Endothelial cell of umbilical vein (primary cell): ENCODE measurements around the gene AHCY. TPM values are rescaled to one million over a fixed set of nuclear protein-coding genes. Genes with fewer than 3 reads are reported as not detected.
A peak's percentile ranks its signal among the peaks of the same experiment; 100 is the strongest.

Experiments
- BruUV-seq: library from RNA; stranded (reverse); fragments of 400-500 nt; replicated peaks from 2 replicates; lab custom pipeline; 2021; lab: Mats Ljungman, UMichigan
- CTCF ChIA-PET: fragments of 300-600, 350-600 bp; sonication (Branson Sonifier 250); formaldehyde crosslinking; loops from one replicate; lab custom pipeline; 2021; ENCODE audit warnings: antibody characterized with exemption, inconsistent platforms; lab: Charles Lee
- POLR2A ChIA-PET: fragments of 300-600, 350-600 bp; sonication (Branson Sonifier 250); formaldehyde crosslinking; loops from one replicate; lab custom pipeline; 2021; ENCODE audit warnings: antibody characterized with exemption, inconsistent platforms; lab: Charles Lee
- DNase-seq: peaks from one replicate; pipeline ENCODE4 v3.0.0-alpha.2; 2011; ENCODE audit warnings: low read depth, low spot score
- FAIRE-seq: peaks from 2 replicates; lab custom pipeline; 2011; peaks lifted over from hg19 to GRCh38; lab: Jason Lieb, UNC
- H2AFZ ChIP-seq: 2 replicates; pipeline ENCODE4 v1.6.0; 2012; ENCODE audit warnings: low read depth, low read length, control low read depth, inconsistent platforms
- H3K27ac ChIP-seq: 2 replicates; pipeline ENCODE4 v1.5.1; 2011; ENCODE audit warnings: low read depth, mild to moderate bottlenecking, control low read depth, low read length, moderate library complexity; ENCODE audit not compliant: insufficient read depth
- H3K27me3 ChIP-seq, 2 experiments: 2 replicates each; pipeline versions ENCODE4 v1.6.0 to v1.6.1; 2011; ENCODE audit warnings: low read length in 2 of 2, mixed read lengths in 1 of 2; ENCODE audit not compliant: control insufficient read depth in 2 of 2, insufficient read depth in 2 of 2
- H3K36me3 ChIP-seq, 2 experiments: 2 replicates in 1 of 2; 3 replicates in 1 of 2; pipeline ENCODE4 v1.5.1; 2011; ENCODE audit warnings: low read length in 2 of 2, mild to moderate bottlenecking in 1 of 2, moderate library complexity in 1 of 2; ENCODE audit not compliant: control insufficient read depth in 2 of 2, insufficient read depth in 2 of 2; ENCODE audit errors: extremely low read depth in 1 of 2
- H3K4me1 ChIP-seq: 3 replicates; pipeline ENCODE4 v1.5.1; 2011; ENCODE audit warnings: mild to moderate bottlenecking, low read length; ENCODE audit not compliant: control insufficient read depth, insufficient read depth; ENCODE audit errors: extremely low read depth
- H3K4me2 ChIP-seq: 2 replicates; pipeline ENCODE4 v1.6.1; 2011; ENCODE audit warnings: low read length, control low read depth, mixed read lengths; ENCODE audit not compliant: insufficient read depth
- H3K4me3 ChIP-seq, 3 experiments: fragments of 200-600 bp in 1 of 3; sonication (generic), shearing (Covaris generic) in 1 of 3; replicated peaks in 1 of 3; 2 replicates each; pipeline ENCODE4 v1.5.1; 2011 to 2016; ENCODE audit warnings: control low read depth in 3 of 3, low read length in 3 of 3, mild to moderate bottlenecking in 2 of 3, inconsistent platforms in 1 of 3, low read depth in 1 of 3, moderate library complexity in 1 of 3; ENCODE audit not compliant: insufficient read depth in 1 of 3
- H3K79me2 ChIP-seq: 2 replicates; pipeline ENCODE4 v1.6.0; 2012; ENCODE audit warnings: low read length, inconsistent platforms; ENCODE audit not compliant: control insufficient read depth, insufficient read depth
- H3K9ac ChIP-seq: replicated peaks from 2 replicates; pipeline ENCODE3; 2011; ENCODE audit warnings: low read length, control low read depth; ENCODE audit not compliant: insufficient read depth; ENCODE audit errors: extremely low read depth
- H3K9me1 ChIP-seq: replicated peaks from 3 replicates; pipeline ENCODE4 v1.6.0; 2011; ENCODE audit warnings: mild to moderate bottlenecking, low read length; ENCODE audit not compliant: control insufficient read depth, insufficient read depth; ENCODE audit errors: extremely low read depth
- H3K9me3 ChIP-seq: replicated peaks from 2 replicates; pipeline ENCODE4 v1.5.1; 2012; ENCODE audit warnings: low read length, inconsistent platforms; ENCODE audit not compliant: control insufficient read depth, insufficient read depth
- H4K20me1 ChIP-seq: replicated peaks from 2 replicates; pipeline ENCODE3; 2011; ENCODE audit warnings: mild to moderate bottlenecking, low read length; ENCODE audit not compliant: control insufficient read depth, insufficient read depth; ENCODE audit errors: extremely low read depth
- GATA2 ChIP-seq: IDR thresholded peaks from 2 replicates; pipeline ENCODE4 v1.7.0; 2011; ENCODE audit warnings: low read depth, mild to moderate bottlenecking, moderate library complexity, mixed read lengths, low read length; ENCODE audit not compliant: insufficient read length, insufficient read depth
- JUN ChIP-seq: IDR thresholded peaks from 2 replicates; pipeline ENCODE4 v1.6.1; 2011; ENCODE audit warnings: borderline replicate concordance, low read depth; ENCODE audit not compliant: insufficient read length, insufficient read depth
- POLR2AphosphoS5 ChIP-seq: IDR thresholded peaks from 2 replicates; pipeline ENCODE4 v1.6.1; 2012; ENCODE audit warnings: low read depth, mild to moderate bottlenecking, control low read depth, low read length, moderate library complexity; ENCODE audit not compliant: insufficient read depth
- dilution Hi-C: fragments of 300-500 bp; cut with MboI; formaldehyde crosslinking; loops from one replicate; pipeline ENCODE4 v1.15.0; 2019; ENCODE audit warnings: low sequenced_read_pairs; ENCODE audit not compliant: extremely low pct_ligation_motif_present
- intact Hi-C: fragments of 100-400 bp; cut with micrococcal nuclease; formaldehyde crosslinking; loops from one replicate; pipeline ENCODE4 v1.10.0; 2022
- polyA plus RNA-seq, 4 experiments: library from polyadenylated mRNA; depleted of rRNA in 3 of 4; stranded (reverse) in 3 of 4; unstranded in 1 of 4; fragments of >200 nt; gene quantifications; 2 replicates each; pipeline versions ENCODE4 v1.2.1 to v1.2.3, GENCODE V29; 2011 to 2012; ENCODE audit warnings: missing spikeins in 1 of 4
- total RNA-seq: library from RNA; stranded (reverse); gene quantifications from 2 replicates; pipeline ENCODE4 v1.2.3, GENCODE V29; 2021
- TF ChIP-seq, protein P1 (sequence below), 2 donors: IDR thresholded peaks; 1 replicate in 1 of 2; 2 replicates in 1 of 2; pipeline ENCODE4 v1.5.1; 2011; ENCODE audit warnings: low read length in 2 of 2, mild to moderate bottlenecking in 2 of 2, moderate library complexity in 2 of 2, control low read depth in 1 of 2, inconsistent platforms in 1 of 2, low read depth in 1 of 2; ENCODE audit not compliant: insufficient read depth in 1 of 2; ENCODE audit errors: extremely low read depth in 1 of 2
- TF ChIP-seq, protein P2 (sequence below): IDR thresholded peaks from 2 replicates; pipeline ENCODE4 v1.6.1; 2011; ENCODE audit not compliant: insufficient read depth, insufficient read length

The AHCY gene
- total and polyA plus RNA-seq, 2 donors (not counting 3 experiments of a cell fraction or from before 2014, with no cell fraction given): 94.7 to 168 TPM

- Histone ChIP-seq H3K4me2 (no peak overlapping the region), H3K79me2 (no peaks in the 10 kb centered on the region), H3K36me3 (no peaks in the 10 kb centered on the region), H3K4me3 (no peak overlapping the region), H3K27me3 (peaks cover 0 to 4% of the 10 kb centered on the region in 2 experiments), H3K9me3 (no peaks in the 10 kb centered on the region), H3K27ac (no peak overlapping the region), H4K20me1 (no peaks in the 10 kb centered on the region), H3K9me1 (no peaks in the 10 kb centered on the region), H3K4me1 (no peaks in the 10 kb centered on the region), H2AFZ (no peak overlapping the region), H3K9ac (no peak overlapping the region)
- FAIRE-seq: no peak
- no TSS peak for BruUV-seq
- DNase-seq: no peak
- dilution Hi-C loops (no loop called here), intact Hi-C loops (no loop called here)
- CTCF ChIA-PET: interaction anchor here (0.7 to 1.5 kb wide), 2 partner anchors 10 to 59 kb away, joined by 3 to 4 read pairs; no protein-coding TSS in a partner anchor
- TF ChIP-seq JUN: no peak
- POLR2A ChIA-PET: no interaction called here
These were observed 53.9 kb downstream of the AHCY start for GRCh38 chr20:34249291-34249690.

GRCh38 chr20:34246126-34246626, 57.0 kb downstream of the AHCY start:
- POLR2A ChIA-PET: no interaction called here
- DNase-seq: no peak
- dilution Hi-C loops: no loop called here

More at GRCh38 chr20:34246126-34246626, 57.0 kb downstream of the AHCY start:
- Histone ChIP-seq H3K9ac (no peak overlapping the region), H3K9me3 (no peaks in the 10 kb centered on the region), H3K27me3 (peaks cover 12 to 13% of the 10 kb centered on the region in 2 experiments), H2AFZ (no peak overlapping the region), H4K20me1 (no peaks in the 10 kb centered on the region), H3K27ac (no peak overlapping the region), H3K4me3 (no peak overlapping the region), H3K36me3 (no peaks in the 10 kb centered on the region), H3K9me1 (no peaks in the 10 kb centered on the region), H3K4me1 (no peaks in the 10 kb centered on the region), H3K4me2 (no peak overlapping the region), H3K79me2 (no peaks in the 10 kb centered on the region)
- FAIRE-seq: peak; percentile 21
- no peak for TF ChIP-seq GATA2
- TF ChIP-seq, protein P1, sequence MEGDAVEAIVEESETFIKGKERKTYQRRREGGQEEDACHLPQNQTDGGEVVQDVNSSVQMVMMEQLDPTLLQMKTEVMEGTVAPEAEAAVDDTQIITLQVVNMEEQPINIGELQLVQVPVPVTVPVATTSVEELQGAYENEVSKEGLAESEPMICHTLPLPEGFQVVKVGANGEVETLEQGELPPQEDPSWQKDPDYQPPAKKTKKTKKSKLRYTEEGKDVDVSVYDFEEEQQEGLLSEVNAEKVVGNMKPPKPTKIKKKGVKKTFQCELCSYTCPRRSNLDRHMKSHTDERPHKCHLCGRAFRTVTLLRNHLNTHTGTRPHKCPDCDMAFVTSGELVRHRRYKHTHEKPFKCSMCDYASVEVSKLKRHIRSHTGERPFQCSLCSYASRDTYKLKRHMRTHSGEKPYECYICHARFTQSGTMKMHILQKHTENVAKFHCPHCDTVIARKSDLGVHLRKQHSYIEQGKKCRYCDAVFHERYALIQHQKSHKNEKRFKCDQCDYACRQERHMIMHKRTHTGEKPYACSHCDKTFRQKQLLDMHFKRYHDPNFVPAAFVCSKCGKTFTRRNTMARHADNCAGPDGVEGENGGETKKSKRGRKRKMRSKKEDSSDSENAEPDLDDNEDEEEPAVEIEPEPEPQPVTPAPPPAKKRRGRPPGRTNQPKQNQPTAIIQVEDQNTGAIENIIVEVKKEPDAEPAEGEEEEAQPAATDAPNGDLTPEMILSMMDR (IDR thresholded peaks at IDR 0.05; ENCODE audit: extremely low read depth in 1 of 2, insufficient read depth in 1 of 2, low read depth in 1 of 2, low read length in 2 of 2): no peak
- no peak for TF ChIP-seq POLR2AphosphoS5
- TF ChIP-seq, protein P2, sequence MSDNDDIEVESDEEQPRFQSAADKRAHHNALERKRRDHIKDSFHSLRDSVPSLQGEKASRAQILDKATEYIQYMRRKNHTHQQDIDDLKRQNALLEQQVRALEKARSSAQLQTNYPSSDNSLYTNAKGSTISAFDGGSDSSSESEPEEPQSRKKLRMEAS: no peak
- no peak for TF ChIP-seq JUN
- intact Hi-C loops: no loop called here
- BruUV-seq: no TSS peak
- CTCF ChIA-PET: interaction anchor here (1.1 to 2.0 kb wide), 2 partner anchors 9 to 56 kb away, joined by 3 to 10 read pairs; no protein-coding TSS in a partner anchor
